HG03064 (cell line): ENCODE measurements around the gene SIGLEC1.

Source experiments
- ATAC-seq: cut with Tn5 transposase; IDR thresholded peaks from one replicate; pipeline ENCODE4 v1.9.1; 2021; ENCODE audit warnings: low read depth; ENCODE audit not compliant: unreplicated experiment

SIGLEC1 gene

DNA sequence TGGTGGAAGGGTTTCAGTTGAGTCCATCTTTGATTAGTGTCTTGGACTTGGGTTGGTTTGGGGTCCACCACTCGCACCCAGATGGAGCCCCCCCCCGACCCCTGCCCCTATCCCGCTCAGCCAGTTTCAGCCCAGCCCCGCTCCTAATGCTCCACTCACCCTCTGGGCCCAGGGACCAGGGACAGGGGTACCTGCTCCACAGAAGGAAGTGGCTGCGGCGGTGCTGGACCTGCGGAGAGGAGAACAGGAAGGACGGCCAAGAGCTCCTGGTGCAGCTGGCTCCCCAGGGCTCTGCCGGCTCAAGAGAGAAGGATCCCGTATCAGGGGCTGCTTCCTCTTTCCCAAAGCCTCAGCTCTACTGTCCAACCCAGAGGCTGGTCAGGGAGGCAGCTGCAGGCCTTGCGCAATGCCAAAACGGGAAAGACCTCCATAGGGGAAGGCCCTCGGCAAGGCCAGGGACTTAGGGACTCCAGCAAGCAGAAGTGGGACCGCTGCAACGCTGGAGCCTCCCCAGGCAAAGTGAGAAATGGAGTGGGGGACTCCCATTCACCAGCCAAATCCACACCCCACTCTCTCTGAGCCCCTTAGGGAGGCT lies at the start of gene SIGLEC1:
Gene SIGLEC1, minus strand, starts transcription at position 322 of the 595 bp plus-strand sequence. CDS start 5,472 bp downstream, outside the sequence.
- ATAC-seq = no peak

DNA sequence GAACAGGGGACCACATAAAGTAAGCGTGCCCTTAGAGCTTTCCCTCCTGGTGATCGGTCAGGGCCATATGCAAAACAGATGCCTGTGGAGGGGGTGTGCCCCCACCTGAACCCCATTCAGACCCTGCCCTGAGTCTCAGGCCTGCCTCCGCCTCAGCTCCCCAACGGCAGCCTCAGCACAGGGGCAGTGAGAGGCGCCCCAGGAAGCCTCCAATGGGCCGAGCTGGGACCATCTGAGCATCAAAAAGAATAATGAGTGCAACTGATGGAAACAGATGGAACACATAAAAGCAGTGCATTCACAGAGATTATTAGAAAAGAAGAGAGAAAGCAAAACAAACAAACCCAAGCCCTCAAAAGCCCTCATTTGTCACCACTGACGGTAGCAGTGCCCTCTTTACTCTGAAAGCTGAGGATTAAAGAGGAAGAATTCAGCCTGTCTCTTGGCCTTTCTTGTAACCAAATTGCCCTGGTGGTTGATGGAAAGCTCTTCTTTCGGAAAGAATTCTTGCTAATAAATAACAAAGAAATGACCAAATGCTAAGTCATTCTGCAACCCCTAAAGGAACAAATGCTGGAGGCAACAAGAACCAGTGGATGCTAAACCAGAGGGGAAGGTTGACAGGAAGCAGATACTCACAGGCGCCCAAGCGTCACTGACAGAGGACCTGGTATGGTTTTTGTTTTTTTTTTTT lies 48.4 kb upstream of the SIGLEC1 start:
- ATAC-seq = no peak

DNA sequence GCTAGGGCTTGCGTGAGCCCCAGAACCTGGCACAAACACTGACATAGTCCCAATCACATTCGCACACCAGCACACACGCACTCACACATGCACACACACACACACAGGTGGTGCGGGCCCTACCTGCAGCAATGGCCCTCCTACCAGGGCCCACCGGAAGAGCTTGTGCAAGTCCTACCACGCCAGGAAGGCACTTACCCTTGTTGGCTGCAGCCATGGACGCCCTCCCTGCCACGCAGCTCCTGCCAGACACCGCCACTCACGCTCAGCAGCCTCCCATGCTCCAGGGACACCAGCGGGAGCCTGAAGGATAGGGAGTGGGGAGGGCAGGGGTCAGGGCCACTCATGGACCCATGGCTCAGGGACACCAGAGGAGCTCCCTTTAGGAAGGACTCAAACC lies 47.5 kb upstream of the SIGLEC1 start:
- ATAC-seq = no peak

DNA sequence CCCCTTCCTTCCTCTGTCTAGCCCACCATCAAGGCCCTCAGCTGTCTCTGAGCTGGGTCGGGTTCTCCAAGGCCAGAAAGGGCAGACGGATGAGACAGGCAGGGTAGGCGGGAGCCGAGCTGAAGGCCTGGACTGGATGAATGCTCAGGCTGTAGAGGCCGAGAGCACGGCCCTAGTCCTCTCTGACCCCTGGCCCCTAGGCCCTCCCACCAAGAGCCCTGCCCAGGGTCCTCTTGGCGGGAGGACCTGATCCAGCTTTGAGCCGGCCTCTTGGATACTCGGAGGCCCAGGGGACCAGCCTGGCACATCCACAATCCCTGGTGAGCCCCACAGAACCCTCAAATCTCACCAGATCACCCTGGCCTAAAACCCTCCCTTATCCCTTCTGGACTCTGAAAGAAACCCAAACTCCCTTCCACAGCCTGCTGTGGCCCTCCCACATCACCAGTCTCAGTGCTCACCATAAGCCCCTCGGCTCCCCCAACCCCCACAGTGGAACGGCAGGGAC lies 47.0 kb upstream of the SIGLEC1 start:
- ATAC-seq = no peak

DNA sequence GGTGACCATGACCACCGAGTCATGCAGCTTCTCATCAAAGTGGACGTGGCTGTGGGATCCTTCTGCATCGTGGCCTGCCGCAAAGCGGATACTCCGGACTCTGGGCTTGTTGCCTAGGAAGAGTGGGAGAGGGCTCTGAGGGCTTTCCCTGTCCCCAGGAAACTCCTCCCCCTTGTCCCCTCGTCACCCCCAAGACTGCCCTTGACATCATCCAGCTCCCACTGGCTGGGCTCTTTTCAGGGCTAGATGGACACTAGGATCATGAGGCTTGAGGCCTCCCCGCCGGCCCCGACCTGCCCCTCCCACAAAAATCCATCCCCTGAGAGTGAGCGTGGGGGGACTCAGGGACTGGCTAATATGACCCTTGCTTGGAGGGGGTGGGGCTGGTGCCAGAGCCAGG lies 46.2 kb upstream of the SIGLEC1 start:
- ATAC-seq = no peak

DNA sequence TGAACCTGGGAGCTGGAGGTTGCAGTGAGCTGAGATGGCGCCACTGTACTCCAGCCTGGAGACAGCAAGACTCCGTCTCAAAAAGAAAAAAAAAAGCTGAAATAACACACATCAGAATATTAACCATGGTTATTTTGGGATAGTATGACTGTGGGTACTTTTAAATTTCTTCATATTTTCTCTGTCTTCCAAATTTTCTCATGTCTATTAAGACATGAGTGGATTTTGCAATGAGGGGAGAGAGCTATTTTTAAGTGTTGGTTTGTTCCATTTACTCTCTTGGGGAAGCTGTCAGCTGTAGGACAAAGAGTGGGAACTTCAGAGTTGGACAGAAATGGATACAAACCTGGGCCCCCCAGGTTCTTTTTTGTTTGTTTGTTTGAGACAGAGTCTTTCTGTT lies 44.9 kb upstream of the SIGLEC1 start:
- ATAC-seq = no peak

DNA sequence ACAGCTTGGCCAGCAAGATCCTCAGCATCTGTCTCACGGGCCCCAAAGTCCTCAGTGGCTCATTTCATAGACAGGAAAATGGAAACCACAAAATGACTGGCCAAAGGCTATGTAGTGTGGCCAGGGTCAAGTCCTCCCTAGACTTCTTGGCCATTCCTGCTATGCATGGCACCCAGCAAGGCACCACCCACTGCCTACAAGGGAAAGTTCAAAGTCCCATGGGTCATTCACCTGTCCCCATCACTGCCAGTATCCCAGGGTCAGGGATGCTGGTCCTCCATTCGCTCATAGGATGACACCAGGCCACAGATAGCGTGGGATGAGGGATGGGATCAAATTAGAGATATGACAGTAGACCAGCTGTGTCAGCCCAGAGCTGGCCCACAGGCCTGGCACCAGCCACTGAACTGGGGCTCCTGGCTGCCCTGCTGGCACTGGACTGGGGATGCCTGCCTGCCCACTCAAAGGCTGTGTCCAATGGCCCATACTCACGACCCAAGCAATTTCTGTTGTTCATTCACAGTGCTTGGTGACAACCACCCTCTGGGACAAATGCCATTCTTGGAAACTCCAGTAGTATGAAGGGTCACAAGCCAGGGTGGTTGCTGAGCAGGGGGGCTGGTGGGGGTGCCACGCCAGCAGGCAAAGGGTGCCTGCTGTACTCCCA lies 43.5 kb upstream of the SIGLEC1 start:
- no peak for ATAC-seq

DNA sequence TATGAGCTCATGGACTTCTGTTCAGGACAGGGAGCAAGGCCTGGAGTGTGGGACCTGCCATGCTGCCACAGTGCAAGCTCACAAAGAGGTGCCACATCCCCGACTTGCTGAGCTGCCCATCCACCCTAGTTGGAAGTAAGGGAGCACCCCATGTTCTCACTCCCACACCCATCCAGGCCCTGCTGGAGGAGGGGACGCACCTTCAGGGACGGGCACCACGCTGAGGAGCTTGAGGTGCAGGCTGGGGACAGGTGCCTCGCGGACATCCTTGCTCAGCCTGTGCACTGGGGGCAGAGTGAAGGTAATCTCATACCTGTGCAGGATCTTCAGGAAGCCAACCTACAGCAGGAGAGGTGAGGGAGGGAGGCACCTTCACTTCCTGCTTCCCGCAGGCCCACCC lies 42.9 kb upstream of the SIGLEC1 start:
- no peak for ATAC-seq

DNA sequence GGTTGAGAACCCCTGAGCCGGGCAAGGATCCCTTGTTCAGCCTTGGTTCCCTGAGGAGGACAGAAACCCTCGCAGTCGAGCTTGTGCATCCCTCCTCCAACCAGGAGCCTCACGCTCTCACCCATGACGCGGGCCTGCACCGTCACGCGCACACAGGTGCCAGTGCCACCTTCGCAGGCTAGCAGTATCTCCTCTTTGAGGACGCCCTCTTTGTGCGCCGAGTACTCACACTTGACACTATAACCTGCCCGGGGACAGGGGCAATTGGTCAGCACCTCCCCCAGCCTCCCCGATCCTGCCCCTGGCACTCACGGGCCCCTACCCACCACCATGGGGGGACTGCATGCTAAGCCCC lies 41.9 kb upstream of the SIGLEC1 start:
- ATAC-seq = no peak

DNA sequence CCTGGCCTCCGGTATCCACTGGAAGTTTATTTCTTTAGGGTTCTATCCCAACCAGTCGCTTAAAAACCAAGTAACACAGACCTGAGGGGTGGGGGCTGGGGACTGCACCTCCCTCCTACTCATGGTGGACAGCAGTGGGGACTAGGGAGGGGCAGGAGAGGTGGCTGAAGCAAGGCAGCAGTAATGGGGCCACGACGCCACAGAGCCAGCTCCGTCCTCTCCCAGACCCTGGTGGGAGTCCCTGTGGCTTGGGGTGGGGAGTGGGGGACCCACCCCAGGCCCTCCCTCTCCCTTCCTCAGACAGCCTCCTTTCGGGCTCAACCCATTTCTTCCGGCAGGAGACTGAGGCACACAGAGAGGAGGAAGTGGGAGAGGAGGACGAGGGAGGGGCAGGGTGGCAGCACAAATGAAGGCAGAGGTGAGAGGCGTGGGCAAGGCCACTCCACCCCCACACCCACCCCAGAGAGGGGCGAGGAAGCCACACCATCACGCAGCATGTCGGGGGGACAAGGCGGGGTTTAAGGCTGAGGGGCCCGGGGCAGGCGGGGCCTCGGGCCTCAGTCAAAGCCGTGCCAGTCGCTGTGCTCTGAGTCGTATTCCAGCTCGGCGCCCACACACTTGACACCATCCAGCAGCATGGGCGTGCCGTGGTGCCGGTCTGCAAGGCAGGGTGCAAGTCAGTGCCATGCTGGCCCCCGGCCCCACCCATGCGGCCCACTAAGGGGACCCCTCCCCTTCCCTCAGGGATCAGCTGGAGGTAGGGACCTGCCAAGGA lies 41.3 kb upstream of the SIGLEC1 start:
- no peak for ATAC-seq

DNA sequence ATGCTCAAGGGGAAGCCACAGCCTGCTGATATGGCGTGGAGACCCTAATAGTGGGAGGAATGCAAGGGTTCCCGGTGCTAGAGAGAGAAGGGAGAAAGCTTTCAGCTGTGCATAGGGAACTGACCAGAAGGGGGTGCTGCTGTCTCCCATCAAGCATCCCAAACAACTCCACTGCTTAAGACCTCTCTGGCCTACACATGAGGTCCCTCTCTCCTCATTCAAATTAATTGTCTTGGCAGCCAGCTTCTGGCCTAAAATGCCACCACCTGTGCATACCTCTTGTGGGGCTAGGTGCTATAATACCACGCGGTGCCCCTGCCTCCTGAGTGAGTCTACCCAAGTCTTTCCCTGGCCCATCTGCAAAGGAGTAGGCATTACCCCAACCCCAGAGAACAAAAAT lies 40.7 kb upstream of the SIGLEC1 start:
- no peak for ATAC-seq

DNA sequence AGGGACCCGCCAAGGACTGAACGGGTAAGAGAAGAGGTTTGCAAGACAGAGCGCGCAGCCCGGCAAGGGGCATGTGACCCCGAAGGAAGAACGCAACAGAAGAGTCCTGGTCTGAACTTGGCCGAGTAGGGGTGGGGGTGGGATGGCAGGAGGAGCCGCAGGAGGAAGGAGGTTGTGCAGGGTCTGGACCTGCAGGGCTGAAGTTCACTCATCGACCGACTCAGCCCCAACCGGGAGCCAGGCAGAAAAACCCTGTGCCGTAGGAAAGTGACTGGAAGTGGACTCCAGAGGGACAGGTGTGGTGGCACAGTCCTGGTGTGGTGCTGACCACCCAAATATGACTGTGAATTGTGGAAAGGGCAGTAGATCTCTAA lies 40.0 kb upstream of the SIGLEC1 start:
- no peak for ATAC-seq

DNA sequence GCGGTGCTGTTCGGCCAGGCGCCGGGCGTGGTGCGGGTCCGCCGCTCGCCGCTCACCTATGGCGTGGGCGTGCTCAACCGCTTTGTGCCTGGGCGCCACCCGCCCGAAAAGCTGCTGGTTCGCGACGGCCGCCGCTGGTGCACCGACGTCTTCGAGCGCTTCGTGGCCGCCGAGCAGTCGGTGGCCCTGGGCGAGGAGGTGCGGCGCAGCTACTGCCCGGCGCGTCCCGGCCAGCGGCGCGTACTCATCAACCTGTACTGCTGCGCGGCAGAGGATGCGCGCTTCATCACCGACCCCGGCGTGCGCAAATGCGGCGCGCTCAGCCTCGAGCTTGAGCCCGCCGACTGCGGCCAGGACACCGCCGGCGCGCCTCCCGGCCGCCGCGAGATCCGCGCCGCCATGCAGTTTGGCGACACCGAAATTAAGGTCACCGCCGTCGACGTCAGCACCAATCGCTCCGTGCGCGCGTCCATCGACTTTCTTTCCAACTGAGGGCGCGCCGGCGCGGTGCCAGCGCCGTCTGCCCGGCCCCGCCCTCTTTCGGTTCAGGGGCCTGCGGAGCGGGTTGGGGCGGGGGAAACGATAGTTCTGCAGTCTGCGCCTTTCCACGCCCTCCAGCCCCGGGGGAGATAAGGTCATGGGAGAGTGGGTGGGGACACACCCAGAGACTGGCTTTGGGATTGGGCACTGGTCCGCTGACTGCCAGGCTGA lies 39.4 kb upstream of the SIGLEC1 start:
- ATAC-seq = no peak

DNA sequence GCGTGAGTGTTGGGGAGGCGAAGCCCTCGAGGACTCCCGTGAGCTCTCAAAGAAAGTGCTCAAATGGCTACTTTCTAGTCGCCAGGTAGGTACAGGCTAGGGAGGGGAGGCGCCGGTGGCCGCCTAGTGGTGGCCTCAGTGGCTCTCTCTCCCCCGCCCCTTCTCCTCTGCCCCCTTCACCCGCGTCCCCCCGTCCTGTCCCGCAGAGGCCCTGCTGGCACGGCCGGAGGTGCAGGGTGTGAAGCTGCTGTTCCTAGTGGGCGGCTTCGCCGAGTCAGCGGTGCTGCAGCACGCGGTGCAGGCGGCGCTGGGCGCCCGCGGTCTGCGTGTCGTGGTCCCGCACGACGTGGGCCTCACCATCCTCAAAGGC lies 38.9 kb upstream of the SIGLEC1 start:
- no peak for ATAC-seq

DNA sequence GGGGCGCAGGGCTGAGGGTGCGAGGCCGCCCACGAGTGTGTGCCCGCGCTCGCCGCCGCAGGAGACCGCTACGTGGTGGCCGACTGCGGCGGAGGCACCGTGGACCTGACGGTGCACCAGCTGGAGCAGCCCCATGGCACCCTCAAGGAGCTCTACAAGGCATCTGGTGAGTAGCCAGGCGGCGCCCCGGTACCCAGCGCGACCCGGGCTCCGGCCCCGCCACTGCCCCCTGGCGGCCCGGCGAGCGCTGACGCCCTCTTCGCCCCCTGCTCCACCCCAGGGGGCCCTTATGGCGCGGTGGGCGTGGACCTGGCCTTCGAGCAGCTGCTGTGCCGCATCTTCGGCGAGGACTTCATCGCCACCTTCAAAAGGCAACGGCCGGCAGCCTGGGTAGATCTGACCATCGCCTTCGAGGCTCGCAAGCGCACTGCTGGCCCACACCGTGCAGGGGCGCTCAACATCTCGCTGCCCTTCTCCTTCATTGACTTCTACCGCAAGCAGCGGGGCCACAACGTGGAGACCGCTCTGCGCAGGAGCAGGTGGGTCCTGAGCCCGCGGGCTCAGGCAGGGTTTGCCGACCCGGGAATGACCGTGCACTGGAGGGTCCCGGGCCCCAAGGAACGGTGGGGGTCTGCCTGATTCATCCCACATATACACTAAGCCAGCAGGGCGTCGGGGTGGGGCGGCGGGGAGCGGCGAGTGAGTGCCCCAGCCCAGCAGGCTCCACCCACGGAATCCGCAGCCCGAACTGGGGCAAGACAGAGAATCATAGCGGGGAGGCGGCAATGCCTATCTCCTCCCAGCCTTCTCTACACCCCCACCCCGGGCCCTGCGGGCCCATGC lies 37.5 kb upstream of the SIGLEC1 start:
- ATAC-seq = no peak

DNA sequence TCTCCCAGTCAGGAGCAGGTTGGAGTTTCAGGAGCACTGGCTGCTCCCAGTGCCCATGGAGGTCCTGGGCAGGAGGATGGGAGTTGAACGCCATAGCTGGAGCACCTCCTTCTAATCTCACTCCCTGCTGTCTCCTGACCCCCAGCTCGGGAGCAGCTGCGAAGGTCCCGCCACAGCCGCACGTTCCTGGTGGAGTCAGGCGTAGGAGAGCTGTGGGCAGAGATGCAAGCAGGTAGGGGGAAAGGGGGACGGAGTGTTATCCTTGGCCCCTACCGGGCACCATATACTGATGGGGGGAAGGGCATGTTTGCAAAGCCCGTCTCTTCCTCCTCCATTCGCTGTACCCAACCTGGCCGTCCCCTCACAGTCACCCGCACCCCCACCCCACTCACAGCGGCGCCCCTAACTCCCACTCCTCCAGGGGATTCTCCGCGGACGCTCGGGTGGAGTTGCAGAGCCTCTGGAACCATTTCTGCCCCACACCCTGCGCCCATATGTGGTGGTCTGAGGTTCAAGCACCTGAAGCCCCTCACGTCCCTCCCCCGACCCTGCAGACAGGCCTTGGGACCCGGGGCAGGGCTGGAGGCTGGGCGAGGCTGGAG lies 36.8 kb upstream of the SIGLEC1 start:
- ATAC-seq = no peak

DNA sequence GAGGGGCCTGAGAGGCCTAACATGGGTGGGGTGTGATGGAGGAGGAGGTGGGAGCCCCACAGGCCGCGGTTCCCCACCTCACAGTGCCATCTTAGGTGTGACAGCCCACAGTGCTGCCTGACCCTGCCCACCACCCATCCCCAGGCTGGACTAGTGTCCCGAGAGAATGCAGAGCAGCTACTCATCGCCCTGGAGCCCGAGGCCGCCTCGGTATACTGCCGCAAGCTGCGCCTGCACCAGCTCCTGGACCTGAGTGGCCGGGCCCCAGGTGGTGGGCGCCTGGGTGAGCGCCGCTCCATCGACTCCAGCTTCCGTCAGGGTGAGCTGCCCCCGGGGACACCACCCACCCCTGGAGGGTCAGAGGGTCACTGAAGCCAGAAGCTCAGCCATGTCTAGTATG lies 35.7 kb upstream of the SIGLEC1 start:
- no peak for ATAC-seq

DNA sequence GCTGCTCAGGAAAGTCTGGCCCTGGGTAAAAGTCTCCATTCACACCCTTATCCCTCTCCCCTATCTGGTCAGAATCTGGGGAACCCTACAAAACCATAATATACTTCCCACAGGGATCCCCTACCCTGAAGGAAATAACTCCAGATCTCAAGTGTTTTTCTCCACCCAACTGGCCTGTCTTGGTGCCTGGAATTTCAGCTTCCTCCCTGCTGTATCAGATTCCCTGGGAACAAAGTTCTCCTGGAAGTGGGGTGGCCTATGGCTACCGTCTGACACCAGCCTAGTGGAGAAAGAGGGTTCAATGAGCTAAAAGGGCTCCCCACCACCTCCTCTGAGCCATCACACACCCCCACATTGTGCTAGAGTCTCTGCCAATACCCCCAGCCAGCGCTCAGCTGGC lies 35.1 kb upstream of the SIGLEC1 start:
- no peak for ATAC-seq

DNA sequence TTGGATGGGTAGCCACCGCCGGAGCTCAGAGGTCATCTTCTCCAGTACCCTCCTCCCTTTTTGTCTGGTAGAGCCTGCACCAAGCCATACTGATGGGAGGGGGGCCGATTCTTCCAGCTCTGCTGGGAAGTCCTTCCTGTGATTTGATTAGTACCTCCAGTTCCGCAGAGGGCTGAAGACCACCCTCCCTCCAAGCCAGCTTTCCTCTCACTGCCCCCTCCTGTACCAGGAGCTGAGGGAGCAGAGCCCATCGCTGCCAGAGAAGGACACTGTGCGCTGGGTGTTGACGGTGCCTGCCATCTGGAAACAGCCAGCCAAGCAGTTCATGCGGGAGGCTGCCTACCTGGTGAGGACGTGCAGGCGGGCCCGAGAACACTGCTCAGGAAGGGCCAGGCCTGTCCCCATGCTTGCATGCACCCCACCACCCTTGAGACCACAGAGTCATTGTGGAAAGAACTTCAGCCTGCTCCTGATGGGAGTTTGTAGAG lies 33.3 kb upstream of the SIGLEC1 start:
- ATAC-seq = no peak
